ENCODE data around the gene KLHL29.

KLHL29 gene

DNA sequence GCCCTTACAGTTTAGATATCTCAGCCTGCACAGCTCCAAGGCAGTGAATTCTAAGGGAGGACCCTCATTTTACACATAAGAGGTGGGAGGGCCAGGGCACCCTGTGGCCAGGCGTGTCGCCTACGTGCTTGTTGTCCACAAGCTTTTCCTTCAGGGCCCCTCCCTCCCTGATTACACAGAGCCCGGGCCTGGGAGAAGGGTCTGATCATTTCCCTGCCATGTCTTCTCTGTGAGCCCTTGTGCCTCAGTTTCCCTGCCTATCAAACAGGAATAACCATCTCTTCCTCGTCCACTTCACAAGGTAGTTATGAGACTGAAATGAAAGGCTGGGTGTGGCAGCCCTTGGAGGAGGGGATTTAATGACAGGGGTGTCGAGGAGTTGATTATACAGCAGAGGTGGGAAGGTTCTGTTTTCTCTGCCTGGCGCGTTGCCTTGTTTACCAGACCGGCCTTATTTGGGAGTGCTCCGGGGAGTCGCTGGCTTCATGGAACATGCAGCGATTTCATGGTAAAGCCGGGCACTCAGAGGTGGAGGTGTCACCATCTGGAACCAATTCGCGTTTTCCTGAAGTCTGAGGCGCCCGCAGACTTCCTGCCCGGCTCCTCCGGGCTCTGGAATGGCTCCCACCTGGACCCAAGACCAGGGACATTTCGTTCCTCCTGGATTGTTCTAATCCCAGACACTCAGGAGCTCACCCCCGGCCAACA, 208.9 kb downstream of the KLHL29 start:
- no peak for DNase-seq (ENCODE audit: low read depth in 2 of 2)

DNA sequence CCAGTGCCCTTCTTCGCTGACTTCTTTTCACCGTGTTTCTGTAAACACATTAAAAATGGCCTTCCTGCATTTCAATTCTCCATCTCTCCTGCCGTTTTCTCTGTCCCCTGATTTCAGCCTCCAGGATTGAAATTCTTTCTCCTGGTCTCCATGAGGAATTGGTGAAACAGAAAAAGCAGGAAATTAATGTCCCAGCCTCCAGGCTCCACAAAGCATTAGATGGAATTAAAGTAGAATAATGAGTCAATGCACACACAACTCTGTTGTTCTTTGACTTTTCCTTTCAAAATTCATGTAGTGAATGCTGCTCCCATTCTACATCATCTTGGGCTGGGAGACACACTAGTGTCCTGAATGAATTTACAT, 209.5 kb downstream of the KLHL29 start:
- no peak for DNase-seq (ENCODE audit: low read depth in 2 of 2)

DNA sequence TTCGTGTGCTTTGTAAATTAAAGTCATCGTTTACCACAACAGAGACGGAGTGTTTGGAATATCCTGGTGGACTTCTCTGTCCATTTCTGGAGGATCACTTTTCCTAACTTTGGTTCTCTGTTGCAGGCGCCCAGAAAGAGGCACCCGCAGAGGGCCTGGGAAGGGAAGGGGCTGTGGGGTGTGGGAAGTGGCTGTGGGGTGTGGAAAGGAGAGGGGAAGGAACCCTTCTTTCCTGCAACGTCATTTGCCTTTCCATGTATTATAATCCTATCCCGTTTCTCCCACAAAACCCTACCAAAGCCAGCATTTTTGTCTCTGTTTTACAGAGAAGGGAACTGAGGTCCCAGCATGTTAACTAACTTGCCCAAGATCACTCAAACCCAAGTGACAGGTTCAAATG, 210.0 kb downstream of the KLHL29 start:
- no peak for DNase-seq (ENCODE audit: low read depth in 2 of 2)

DNA sequence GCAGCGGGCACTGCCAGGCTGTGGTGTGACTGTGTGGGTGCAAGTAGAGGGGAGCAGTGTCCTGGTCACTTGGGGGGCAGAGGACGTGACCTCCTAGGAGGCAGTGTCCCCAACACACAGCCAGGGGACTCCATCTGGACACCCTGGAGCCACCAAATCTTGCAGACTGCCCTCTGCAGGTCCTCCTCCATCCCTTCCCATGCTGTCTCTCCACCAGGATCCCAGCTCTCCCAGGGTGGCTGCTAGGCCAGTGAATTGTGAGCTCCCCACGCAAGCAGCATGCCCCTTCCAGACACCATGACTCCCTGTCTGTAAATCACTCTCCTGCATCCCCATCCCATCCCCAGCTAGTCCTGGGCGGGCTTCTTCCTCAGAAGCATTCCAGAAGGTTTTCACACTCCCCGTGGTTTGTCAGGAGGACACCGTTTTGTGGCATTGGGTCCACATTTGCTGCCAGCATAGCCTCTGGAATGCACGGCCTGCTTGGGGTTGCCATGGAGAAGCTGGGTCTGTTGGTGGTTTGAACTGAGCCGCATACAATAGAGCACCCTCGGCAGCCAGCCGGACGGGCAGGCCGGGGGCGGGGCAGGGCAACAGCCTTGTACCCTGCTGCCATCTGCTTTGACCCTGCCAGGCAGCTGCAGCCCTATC, 210.7 kb downstream of the KLHL29 start:
- DNase-seq (ENCODE audit: low read depth in 2 of 2): no peak

DNA sequence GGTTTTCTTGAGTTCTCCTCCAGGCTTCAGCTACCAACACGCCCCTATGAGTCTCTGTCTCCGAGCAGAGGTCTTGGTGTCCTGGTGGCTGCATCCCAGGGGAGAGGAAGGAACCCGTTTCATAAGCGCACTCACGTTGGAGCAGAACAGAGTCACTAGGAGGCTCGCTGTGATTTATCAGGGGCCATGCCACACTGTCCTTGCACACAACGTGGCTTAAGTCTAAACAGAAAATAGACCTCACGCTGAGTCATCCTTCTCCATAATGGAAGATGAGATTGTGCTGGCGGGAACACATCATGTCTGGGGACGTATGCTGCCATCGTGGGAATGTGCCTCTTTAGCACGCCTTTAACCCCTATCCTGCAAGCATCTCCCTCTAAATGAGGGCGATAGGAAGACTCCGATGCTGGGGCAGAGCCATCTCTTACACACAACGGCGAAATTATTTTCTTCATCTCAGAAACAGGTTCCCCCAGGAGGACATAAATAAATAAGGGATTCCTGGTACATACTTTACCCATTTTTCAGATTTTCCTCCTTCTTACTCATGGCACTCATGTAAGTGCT, 211.4 kb downstream of the KLHL29 start:
- DNase-seq (ENCODE audit: low read depth in 2 of 2): no peak

DNA sequence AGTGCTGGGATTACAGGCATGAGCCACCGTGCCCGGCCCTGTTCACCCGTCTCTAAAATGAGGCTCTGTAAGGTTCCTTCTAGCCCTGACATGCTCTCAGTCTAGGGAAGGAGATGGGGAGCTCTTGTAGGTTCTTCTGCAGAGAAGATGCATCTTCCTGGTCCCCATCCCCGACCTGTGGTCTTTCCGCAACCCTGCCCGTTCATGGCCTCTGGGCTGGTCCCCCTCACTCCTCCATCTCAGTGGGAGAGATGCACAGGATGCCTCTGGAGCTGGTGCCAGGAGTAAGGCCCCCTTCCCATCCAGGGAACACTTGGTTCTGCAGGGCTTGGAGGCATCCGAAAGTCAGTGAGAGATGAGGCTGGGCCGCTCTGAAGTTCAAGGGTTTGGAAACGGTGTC, 212.7 kb downstream of the KLHL29 start:
- no peak for DNase-seq (ENCODE audit: low read depth in 2 of 2)

DNA sequence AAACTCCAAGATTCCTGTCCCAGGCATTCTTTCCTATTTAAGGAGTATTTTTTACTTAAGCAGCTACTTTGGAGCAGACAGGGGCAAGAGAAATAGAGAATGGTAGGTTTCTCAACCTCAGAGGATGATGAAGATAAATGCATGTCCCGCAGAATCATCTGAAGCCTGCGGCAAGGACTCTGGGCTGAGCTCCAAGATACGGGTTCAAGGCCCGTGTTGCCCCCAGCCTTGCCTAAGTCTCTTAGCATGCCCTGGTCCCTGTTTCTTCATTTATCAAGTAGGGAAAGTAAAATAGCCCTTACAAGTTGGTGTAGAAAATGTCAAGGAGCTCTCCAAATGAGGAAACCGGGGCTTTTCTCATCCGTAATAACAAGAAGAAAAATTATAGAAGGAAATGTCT, 214.0 kb downstream of the KLHL29 start:
- no peak for DNase-seq (ENCODE audit: low read depth in 2 of 2)

DNA sequence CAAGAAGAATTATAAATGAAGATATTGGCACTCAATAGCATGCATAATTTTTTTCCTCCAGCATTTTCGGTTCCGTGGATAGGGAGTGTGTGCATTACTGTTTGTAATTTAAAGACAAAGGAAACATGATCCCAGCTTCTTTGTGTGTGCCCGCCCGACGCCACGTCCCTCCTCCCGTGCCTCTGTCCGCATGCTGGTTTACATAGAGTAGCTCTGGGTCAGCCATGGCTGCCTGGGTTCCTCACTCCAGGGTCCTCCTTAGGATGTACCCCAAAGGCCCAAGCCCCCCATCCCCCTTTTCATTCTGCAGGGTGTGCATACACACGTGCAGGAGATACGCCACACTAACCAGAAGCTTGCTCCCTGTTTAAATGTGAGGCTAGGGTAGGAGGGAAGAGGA, 214.7 kb downstream of the KLHL29 start:
- DNase-seq (ENCODE audit: low read depth in 2 of 2): no peak

DNA sequence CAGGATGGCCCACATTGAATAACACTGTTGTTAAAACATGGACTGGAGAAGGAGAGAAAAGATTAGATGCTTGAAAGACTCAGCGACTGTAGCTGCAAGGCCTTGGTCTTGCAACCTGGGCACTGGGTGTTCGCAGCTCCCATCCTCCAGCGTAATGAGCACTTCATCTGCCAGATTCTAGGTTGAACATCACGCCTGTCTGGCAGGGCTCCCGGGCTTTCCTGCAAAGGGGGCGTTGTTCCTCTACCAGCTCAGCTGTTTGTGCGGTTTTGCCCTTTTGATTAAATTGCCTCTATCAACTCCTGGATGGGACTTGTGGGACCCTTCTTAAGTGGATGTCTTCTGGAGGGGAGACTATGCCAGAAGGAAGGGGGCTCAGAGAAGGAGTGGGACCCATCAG, 215.4 kb downstream of the KLHL29 start:
- no peak for DNase-seq (ENCODE audit: low read depth in 2 of 2)

DNA sequence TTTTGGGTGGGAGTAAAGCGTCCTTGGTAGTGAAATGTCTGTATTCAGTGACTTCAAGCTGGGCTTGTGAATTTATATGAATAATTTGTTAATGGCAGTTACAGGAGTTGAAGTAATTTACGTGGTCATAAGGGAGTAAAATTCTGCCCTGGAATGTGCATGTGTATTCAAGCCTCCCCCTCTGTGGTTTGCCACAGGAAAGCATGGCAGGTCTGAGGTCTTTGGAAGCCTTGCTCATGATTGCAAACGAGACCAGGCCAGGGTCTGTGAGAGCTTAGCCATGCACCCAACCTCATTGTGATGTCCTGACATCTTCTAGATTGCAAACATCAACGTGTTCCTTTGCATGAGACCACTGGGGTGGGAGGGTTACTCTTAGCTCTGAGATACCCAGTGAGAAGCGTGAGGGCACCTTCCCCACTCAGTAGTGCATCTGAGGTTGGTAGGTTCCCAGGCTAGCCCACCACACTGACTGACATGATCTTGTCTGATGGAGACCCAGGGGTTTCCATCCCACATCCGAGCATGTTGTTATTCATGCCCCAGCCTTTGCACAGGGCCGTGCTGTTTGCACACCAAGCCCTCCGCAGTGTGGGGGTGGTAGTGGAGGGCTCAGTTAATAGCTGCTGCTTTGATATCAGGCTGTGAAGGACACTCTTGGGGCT, 216.5 kb downstream of the KLHL29 start:
- no peak for DNase-seq (ENCODE audit: low read depth in 2 of 2)

DNA sequence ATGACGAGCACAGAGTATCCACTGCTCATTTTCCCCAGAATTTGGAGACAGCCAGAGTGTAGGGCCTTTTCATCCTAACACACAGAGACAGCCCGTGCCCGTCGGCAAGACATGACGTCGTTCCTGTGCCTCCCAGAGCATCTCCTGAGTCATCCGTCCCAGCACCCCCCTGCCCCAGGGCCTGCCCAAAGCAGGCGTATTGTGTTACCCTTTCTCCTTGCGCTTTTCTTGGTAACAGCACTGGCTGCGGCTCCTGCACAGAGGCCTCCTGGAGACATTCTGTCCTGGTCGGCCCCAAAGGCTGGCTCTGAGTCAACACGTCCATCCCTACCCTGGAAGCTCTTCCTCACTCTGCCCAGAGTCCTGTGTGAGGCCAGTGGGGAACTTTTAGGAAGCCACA, 217.1 kb downstream of the KLHL29 start:
- DNase-seq (ENCODE audit: low read depth in 2 of 2): no peak

DNA sequence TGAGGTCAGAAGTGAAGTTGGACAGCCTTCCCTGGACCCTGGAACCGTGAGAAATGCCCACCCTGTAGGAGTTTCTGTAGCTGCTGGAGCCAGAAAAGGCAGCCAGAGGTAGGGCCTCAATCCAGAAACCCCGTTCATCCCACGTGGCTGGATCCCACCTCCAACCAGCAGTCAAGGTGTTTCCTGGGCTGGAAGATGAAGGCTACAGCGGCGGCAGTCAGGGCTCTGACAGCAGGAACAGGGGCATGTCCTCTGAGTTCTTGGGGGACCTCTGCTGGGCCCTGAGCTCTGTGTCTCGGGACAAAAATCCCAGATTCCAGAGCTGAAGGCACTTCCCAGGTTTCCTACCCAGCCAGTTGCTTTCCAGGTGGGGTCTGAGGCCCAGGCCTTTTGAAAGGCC, 218.2 kb downstream of the KLHL29 start:
- DNase-seq (ENCODE audit: low read depth in 2 of 2): no peak

DNA sequence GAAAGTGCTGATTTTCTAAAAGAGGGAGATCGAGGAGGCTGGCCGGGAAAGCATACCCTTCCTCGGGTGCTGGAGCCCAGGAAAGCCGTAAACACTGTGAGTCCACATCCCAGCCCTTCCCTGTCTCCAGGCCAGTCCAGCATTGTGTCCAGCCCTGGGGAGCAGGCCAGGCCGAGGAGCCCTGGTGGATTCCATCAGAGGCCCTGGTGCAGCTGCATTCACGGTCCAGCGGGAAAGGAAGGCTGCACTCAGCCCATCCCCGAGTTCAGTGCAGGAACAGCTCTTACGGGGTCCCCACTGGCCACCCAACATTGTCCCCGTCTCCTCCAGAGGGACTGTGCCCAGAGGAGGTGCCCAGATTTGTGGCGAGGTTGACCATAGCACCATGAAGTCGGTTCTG, 218.6 kb downstream of the KLHL29 start:
- no peak for DNase-seq (ENCODE audit: low read depth in 2 of 2)

DNA sequence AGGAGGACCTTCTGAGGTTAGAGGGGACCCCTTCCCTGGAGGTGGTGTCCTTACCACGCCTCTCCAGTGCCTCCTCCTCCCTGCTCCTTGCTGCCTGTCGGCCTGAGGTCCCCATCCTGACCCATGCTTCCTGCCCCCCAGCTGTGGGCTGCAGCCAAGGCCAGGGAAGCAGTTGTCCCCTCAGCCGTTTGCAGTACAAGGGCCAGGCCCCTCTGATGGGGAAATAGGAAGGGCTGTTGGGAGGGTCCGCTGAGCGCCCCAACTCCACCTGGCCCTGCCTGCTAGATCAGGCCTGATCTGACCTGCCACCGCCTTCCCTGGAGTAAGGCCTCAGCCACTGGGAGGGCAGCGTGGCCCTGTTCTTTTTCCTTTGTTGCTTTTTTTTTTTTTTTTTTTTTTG, 219.8 kb downstream of the KLHL29 start:
- DNase-seq (ENCODE audit: low read depth in 2 of 2): no peak

DNA sequence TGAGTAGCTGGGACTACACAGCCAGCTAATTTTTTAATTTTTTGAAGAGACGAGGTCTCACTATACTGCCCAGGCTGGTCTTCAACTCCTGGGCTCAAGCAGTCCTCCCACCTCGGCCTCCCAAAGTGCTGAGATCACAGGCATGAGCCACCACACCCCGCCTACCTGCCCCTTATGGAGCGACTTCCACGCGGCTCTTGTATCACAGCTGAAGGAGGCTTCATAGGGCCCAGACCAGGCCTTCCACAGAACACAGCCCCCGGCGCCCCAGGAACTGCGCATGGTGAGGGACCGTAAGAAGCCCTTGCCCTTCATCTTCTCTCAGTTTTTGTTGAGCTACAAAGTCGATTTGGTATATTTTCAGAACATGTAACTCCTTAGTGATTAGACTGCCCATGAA, 220.3 kb downstream of the KLHL29 start:
- DNase-seq (ENCODE audit: low read depth in 2 of 2): no peak

DNA sequence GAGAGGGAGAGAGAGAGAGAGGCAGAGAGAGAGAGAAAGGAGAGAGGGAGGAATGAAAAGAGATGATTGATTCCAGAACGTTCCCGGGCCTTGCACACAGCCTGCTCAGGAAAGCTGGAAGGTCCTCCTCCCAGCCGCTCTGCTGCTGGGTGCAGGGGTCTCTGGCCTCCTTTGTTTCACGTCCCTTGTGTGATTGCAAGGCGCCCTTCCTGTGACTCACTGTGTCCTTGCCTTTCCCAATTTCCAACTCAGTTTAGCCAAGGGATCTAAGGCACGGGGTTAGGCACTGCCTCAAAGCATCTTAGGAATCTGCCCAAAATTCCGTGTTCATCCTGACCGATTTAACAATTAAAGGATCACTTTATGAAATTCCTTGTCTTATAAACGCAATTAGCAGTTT, 221.2 kb downstream of the KLHL29 start:
- no peak for DNase-seq (ENCODE audit: low read depth in 2 of 2)

DNA sequence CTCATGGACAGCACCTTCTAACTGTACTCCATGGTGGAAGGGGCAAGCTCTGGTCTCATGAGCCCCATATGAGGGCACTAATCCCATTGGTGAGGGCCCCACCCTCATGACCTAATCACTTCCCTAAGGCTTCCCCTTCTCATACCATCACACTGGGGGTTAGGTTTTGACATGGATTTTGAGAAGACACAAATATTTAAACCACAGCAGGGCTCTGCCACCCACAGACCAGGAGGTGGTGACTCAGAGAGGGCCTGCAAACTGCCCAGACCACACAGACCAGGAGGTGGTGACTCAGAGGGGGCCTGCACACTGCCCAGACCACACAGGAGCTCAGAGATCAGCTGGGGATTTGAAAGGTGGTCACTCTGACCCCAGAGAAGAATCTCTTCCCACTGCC, 222.0 kb downstream of the KLHL29 start:
- no peak for DNase-seq (ENCODE audit: low read depth in 2 of 2)

DNA sequence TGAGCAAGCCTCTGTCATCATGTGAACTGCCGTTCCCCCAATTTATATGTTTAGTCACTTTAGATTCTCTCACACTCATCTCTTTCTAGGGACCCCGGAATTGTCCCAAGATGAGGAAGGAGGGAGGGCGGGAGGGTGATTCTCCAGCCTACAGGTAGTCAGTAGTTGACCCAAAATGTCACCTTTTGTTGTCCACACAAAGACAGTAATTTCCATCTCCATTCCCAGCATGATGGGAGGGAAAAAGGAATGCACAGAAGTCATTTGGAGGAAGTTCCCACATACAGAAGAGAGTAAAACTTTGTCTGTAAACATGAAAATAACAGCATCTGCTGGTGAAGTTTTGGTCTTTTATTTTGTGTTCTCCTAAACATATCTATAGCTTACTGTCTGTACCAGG, 222.9 kb downstream of the KLHL29 start:
- DNase-seq (ENCODE audit: low read depth in 2 of 2): no peak

DNA sequence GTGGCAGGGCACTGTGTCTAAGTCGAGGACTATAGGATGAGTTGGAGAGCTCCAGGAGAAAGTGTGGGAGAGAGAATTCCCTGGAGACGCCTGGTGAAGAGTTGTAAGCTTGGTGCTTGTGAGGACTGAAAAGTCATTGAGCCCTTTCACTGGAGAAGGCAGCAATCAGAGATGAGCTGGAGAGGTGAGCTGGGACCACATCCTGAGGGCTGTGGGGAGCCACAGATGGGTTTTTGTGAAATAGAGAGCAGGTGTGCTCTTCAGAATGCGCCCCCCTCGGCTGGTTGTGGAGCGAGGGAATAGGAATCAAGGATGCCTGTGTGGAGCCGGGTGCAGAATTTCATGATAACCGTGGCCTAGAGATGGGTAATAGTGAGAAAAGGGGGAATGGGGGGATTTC, 224.3 kb downstream of the KLHL29 start:
- no peak for DNase-seq (ENCODE audit: low read depth in 2 of 2)

DNA sequence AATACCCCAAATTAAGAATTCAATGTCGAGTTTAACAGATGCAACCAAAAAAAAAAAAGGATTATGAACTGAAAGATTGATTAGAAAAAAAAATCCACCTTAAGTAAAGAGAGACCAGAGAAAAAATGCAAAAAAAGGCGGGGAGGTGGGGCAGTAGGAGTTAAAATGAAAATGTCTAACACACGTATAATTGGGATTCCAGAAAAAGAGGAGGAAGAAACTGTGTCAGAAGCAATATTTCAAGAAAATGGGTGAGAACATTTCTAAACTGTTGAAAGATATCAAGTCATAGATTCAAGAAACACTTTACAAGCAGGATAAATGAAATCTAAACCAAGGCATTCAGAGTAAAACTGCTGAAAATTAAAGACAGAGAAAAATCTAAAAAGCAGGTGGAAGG, 226.9 kb downstream of the KLHL29 start:
- no peak for DNase-seq (ENCODE audit: low read depth in 2 of 2)

DNA sequence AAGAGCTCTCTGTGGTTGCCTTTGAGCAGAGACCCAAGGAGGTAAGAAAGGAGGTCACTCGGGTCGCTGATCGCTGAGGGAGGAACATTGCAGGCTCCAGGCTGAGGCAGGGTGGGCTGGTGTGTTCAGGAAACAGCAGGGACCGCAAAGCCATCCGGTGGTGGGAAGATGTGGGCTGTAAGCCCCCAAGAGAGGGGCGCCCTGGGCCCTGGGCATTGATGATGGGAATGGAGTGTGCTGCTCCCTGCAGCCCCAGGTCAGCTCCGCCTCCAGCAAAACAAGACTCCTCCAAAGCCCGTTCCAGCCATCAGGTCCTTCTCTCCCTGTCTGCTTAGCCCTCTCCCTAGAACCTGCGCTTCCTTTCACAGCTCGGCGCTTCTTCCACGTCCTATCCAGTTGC, 229.7 kb downstream of the KLHL29 start:
- DNase-seq (ENCODE audit: low read depth in 2 of 2): no peak

DNA sequence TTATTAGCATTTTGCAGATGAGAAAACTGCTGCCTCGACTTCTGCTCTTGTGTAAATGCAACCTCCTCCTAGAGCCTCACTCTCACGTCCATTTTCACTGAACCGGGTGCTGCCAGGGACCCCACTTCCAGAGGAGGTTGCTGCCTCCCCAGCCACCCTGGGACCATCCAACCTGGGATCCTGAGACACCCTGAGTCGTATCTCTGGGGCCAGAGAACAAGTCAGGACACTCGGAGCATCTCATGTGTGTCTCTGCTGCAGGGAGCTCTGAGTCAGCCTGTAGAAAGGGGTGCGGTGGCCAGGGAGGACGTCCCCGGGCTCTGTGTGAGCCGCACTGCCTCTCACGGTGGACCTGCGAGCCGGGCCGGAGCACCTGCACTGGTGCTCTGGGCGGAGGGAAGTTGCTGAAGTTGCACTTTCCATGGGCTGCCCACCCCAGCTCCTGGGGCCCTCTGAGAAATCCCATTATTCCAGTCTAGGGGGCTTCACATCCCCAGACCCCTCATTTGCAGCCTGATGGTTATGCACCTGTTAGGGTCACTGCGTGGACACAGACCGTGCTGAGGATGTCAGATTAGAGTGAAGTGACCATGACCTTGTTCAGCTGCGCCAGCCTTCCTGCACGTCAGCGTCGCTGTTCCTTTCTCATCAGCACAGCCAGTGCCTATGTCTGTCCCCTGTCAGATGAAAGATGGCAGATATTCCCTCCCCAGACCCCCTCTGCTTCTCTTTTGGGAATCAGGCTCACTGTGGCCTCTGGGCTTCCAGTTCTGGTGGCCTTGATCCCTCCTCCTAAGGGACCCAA, 230.4 kb downstream of the KLHL29 start:
- no peak for DNase-seq (ENCODE audit: low read depth in 2 of 2)
